ENCODE data around the gene SMC5. TPM values are rescaled to one million over a fixed set of nuclear protein-coding genes. Genes with fewer than 3 reads are reported as not detected.

SMC5 gene
- total RNA-seq, 1 experiment from 2014 or later = 15.1 TPM

- no peak for TF ChIP-seq CTCF (conservative IDR thresholded peaks at IDR 0.05; ENCODE audit: low read depth, low read length)
- H2AFZ ChIP-seq (ENCODE audit: low read length) = no peak overlapping the region
- H4K20me1 ChIP-seq (ENCODE audit: low read length) = 0 out of 2 replicates have a peak, but pooled peaks cover 3% of the 10 kb centered on the region
- ChIA-PET POLR2A (ENCODE audit: unreplicated experiment) (interaction anchor here (0.5 kb wide), 1 partner anchor 42 kb away, joined by 5 read pairs; no protein-coding TSS in a partner anchor), CTCF (no interaction called here)
- H3K9me3 ChIP-seq (ENCODE audit: low read length) = no peaks in the 10 kb centered on the region
- no peak overlapping the region for H3K4me2 ChIP-seq (ENCODE audit: low read length)
- peaks cover 4% of the 10 kb centered on the region for H3K79me2 ChIP-seq (ENCODE audit: low read length)
- intact Hi-C loops (cut with micrococcal nuclease) = loop anchor here (5.0 kb wide), 1 partner anchor 41 kb away; the partner anchor contains the start of gene SMC5
- peaks cover 4% of the 10 kb centered on the region; the same call in 1 of the 2 replicates for H3K4me1 ChIP-seq (ENCODE audit: insufficient read depth, low read length)
- H3K27me3 ChIP-seq (ENCODE audit: low read length) = no peaks in the 10 kb centered on the region
- H3F3A ChIP-seq (ENCODE audit: low read length, unreplicated experiment) = no peaks in the 10 kb centered on the region
- H3K4me3 ChIP-seq (ENCODE audit: low read length) = no peak overlapping the region
- peaks cover 14% of the 10 kb centered on the region for H3K36me3 ChIP-seq (ENCODE audit: low read depth, low read length)
- DNase-seq (peak; percentile 19), ATAC-seq (peak; percentile 85)
- no peak overlapping the region for H3K9ac ChIP-seq (ENCODE audit: low read length)
- H3K9me2 ChIP-seq (replicated peaks; ENCODE audit: low read length) = no peaks in the 10 kb centered on the region
- H3K27ac ChIP-seq (ENCODE audit: low read length) = no peak overlapping the region
- no TSS peak for BruUV-seq (replicated peaks)
Measured at GRCh38 chr9:70298245-70298771, 39.5 kb downstream of the SMC5 start.

- no peak overlapping the region for H3K27ac ChIP-seq (ENCODE audit: low read length)
- H4K20me1 ChIP-seq (ENCODE audit: low read length) = 0 out of 2 replicates have a peak, but pooled peaks cover 3% of the 10 kb centered on the region
- H3K4me3 ChIP-seq (ENCODE audit: low read length) = no peak overlapping the region
- no peaks in the 10 kb centered on the region for H3K27me3 ChIP-seq (ENCODE audit: low read length)
- DNase-seq (peak; percentile 9), ATAC-seq (no peak)
- no peak overlapping the region for H2AFZ ChIP-seq (ENCODE audit: low read length)
- no peak overlapping the region for H3K9ac ChIP-seq (ENCODE audit: low read length)
- H3K79me2 ChIP-seq (ENCODE audit: low read length) = no peaks in the 10 kb centered on the region
- intact Hi-C loops (cut with micrococcal nuclease) = no loop called here
- no peaks in the 10 kb centered on the region for H3F3A ChIP-seq (ENCODE audit: low read length, unreplicated experiment)
- no peaks in the 10 kb centered on the region for H3K9me3 ChIP-seq (ENCODE audit: low read length)
- no peaks in the 10 kb centered on the region for H3K9me2 ChIP-seq (replicated peaks; ENCODE audit: low read length)
- no peak overlapping the region for H3K4me2 ChIP-seq (ENCODE audit: low read length)
- ChIA-PET CTCF (no interaction called here), POLR2A (ENCODE audit: unreplicated experiment) (no interaction called here)
- no peak for TF ChIP-seq EZH2phosphoT487 (IDR thresholded peaks at IDR 0.05; ENCODE audit: borderline replicate concordance, low read length)
- no peak for TF ChIP-seq CTCF (conservative IDR thresholded peaks at IDR 0.05; ENCODE audit: low read depth, low read length)
- TF ChIP-seq EZH2 (IDR thresholded peaks at IDR 0.05; ENCODE audit: low read length, unreplicated experiment) = no peak
- H3K4me1 ChIP-seq (ENCODE audit: insufficient read depth, low read length) = no peaks in the 10 kb centered on the region
- H3K36me3 ChIP-seq (ENCODE audit: low read depth, low read length) = peaks cover 17% of the 10 kb centered on the region
- no TSS peak for BruUV-seq (replicated peaks)
Measured at GRCh38 chr9:70303268-70303667, 44.5 kb downstream of the SMC5 start.

- DNase-seq (no peak), ATAC-seq (no peak)
- no peak overlapping the region for H3K4me2 ChIP-seq (ENCODE audit: low read length)
- H2AFZ ChIP-seq (ENCODE audit: low read length) = no peak overlapping the region
- H3K36me3 ChIP-seq (ENCODE audit: low read depth, low read length) = peaks cover 15% of the 10 kb centered on the region
- ChIA-PET CTCF (no interaction called here), POLR2A (ENCODE audit: unreplicated experiment) (no interaction called here)
- H3K4me3 ChIP-seq (ENCODE audit: low read length) = no peak overlapping the region
- no peak overlapping the region for H3K9ac ChIP-seq (ENCODE audit: low read length)
- 0 out of 2 replicates have a peak, but pooled peaks cover 3% of the 10 kb centered on the region for H4K20me1 ChIP-seq (ENCODE audit: low read length)
- H3K27ac ChIP-seq (ENCODE audit: low read length) = no peak overlapping the region
- intact Hi-C loops (cut with micrococcal nuclease) = no loop called here
- H3K9me2 ChIP-seq (replicated peaks; ENCODE audit: low read length) = no peaks in the 10 kb centered on the region
- H3K9me3 ChIP-seq (ENCODE audit: low read length) = no peaks in the 10 kb centered on the region
- H3K27me3 ChIP-seq (ENCODE audit: low read length) = no peaks in the 10 kb centered on the region
- no peaks in the 10 kb centered on the region for H3K4me1 ChIP-seq (ENCODE audit: insufficient read depth, low read length)
- no peaks in the 10 kb centered on the region for H3F3A ChIP-seq (ENCODE audit: low read length, unreplicated experiment)
- BruUV-seq (replicated peaks) = no TSS peak
- no peaks in the 10 kb centered on the region for H3K79me2 ChIP-seq (ENCODE audit: low read length)
- no peak for TF ChIP-seq EZH2 (IDR thresholded peaks at IDR 0.05; ENCODE audit: low read length, unreplicated experiment)
Measured at GRCh38 chr9:70304810-70305209, 46.0 kb downstream of the SMC5 start.
